HEK293T (cell line): ENCODE data around the gene CHRD.

ENCODE experiments used
- ARNT ChIP-seq: fragments of 450-650 bp; IDR thresholded peaks from 2 replicates; pipeline ENCODE4 v1.6.1; 2017; ENCODE audit warnings: mild to moderate bottlenecking
- BHLHE40 ChIP-seq: fragments of 450-650 bp; IDR thresholded peaks from 2 replicates; pipeline ENCODE4 v1.6.1; 2016; ENCODE audit warnings: mild to moderate bottlenecking, moderate library complexity, borderline replicate concordance
- CTBP1 ChIP-seq: fragments of 450-650 bp; IDR thresholded peaks from 2 replicates; pipeline ENCODE4 v1.6.1; 2016; ENCODE audit warnings: borderline replicate concordance
- ELF4 ChIP-seq: fragments of 450-650 bp; IDR thresholded peaks from 2 replicates; pipeline ENCODE4 v1.6.1; 2017; ENCODE audit warnings: antibody characterized with exemption
- FOXA1 ChIP-seq: fragments of 450-650 bp; IDR thresholded peaks from 2 replicates; pipeline ENCODE4 v1.6.1; 2016; ENCODE audit warnings: mild to moderate bottlenecking
- FOXM1 ChIP-seq: fragments of 450-650 bp; IDR thresholded peaks from 2 replicates; pipeline ENCODE4 v1.6.1; 2017; ENCODE audit warnings: mild to moderate bottlenecking, borderline replicate concordance
- L3MBTL2 ChIP-seq: fragments of 450-650 bp; conservative IDR thresholded peaks from 2 replicates; pipeline ENCODE4 v1.6.1; 2016; ENCODE audit warnings: mild to moderate bottlenecking
- NFRKB ChIP-seq: fragments of 450-650 bp; IDR thresholded peaks from 2 replicates; pipeline ENCODE4 v1.6.1; 2016; ENCODE audit warnings: mild to moderate bottlenecking, moderate library complexity
- PKNOX1 ChIP-seq: fragments of 450-650 bp; IDR thresholded peaks from 2 replicates; pipeline ENCODE4 v1.6.1; 2016
- SP1 ChIP-seq: fragments of 450-650 bp; IDR thresholded peaks from 2 replicates; pipeline ENCODE4 v1.6.1; 2017
- SUZ12 ChIP-seq: fragments of 450-650 bp; IDR thresholded peaks from 2 replicates; pipeline ENCODE4 v1.6.1; 2016; ENCODE audit warnings: mild to moderate bottlenecking
- TARDBP ChIP-seq: fragments of 450-650 bp; IDR thresholded peaks from 2 replicates; pipeline ENCODE4 v1.6.1; 2016

- TF ChIP-seq FOXM1 (no peak), L3MBTL2 (no peak), PKNOX1 (no peak), SP1 (no peak), ARNT (no peak), BHLHE40 (no peak), ELF4 (no peak), NFRKB (no peak), SUZ12 (no peak), TARDBP (no peak), FOXA1 (no peak), CTBP1 (no peak)
These were observed 43.7 kb downstream of the CHRD start for GRCh38 chr3:184423561-184423960.
